ENCODE measurements around the gene CCDC61. TPM values are rescaled to one million over a fixed set of nuclear protein-coding genes. Genes with fewer than 3 reads are reported as not detected.

The CCDC61 gene
- total RNA-seq, 1 experiment from 2014 or later, result 31.0 TPM

DNA sequence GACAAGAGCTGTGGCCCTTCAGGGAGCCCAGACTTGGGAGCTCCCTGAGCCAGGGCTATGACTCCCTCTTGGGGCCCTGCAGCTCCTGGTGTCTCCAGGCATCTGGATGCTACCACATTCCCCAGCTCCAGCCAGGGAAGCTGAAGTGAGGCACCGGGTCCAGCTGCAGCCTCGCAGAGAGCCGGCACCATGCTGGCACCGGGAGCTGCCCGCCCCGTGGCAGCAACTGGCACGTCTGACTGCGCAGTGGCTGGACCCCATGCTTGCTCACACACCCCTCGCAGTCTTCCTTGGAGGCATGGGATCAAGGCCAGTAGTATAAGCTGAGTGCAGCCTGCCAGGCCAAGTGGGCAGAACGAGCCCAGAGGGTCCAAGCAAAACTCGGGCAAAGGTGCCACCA, 38.1 kb downstream of the CCDC61 start:
- Mint-ChIP-seq H3K9me3 (ENCODE audit: low read depth, unreplicated experiment) (no peaks in the 10 kb centered on the region), H3K27me3 (ENCODE audit: unreplicated experiment) (peaks cover 42% of the 10 kb centered on the region), H3K4me1 (ENCODE audit: low read depth, unreplicated experiment) (no peaks in the 10 kb centered on the region), H3K4me3 (ENCODE audit: low read depth, unreplicated experiment) (no peak overlapping the region), H3K36me3 (ENCODE audit: insufficient read depth, unreplicated experiment) (peaks cover 4% of the 10 kb centered on the region), H3K27ac (ENCODE audit: unreplicated experiment) (no peak overlapping the region)
- intact Hi-C loops (cut with micrococcal nuclease; ENCODE audit: unreplicated experiment), result no loop called here
- no TSS peak for BruUV-seq (replicated peaks)
- DNase-seq, result no peak
- TF ChIP-seq, protein P1, sequence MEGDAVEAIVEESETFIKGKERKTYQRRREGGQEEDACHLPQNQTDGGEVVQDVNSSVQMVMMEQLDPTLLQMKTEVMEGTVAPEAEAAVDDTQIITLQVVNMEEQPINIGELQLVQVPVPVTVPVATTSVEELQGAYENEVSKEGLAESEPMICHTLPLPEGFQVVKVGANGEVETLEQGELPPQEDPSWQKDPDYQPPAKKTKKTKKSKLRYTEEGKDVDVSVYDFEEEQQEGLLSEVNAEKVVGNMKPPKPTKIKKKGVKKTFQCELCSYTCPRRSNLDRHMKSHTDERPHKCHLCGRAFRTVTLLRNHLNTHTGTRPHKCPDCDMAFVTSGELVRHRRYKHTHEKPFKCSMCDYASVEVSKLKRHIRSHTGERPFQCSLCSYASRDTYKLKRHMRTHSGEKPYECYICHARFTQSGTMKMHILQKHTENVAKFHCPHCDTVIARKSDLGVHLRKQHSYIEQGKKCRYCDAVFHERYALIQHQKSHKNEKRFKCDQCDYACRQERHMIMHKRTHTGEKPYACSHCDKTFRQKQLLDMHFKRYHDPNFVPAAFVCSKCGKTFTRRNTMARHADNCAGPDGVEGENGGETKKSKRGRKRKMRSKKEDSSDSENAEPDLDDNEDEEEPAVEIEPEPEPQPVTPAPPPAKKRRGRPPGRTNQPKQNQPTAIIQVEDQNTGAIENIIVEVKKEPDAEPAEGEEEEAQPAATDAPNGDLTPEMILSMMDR (IDR thresholded peaks at IDR 0.05; ENCODE audit: unreplicated experiment), result no peak
- CTCF ChIA-PET, result interaction anchor here (0.6 to 1.2 kb wide), 4 partner anchors 9 to 232 kb away, joined by 3 to 15 read pairs (median 4); no protein-coding TSS in a partner anchor

DNA sequence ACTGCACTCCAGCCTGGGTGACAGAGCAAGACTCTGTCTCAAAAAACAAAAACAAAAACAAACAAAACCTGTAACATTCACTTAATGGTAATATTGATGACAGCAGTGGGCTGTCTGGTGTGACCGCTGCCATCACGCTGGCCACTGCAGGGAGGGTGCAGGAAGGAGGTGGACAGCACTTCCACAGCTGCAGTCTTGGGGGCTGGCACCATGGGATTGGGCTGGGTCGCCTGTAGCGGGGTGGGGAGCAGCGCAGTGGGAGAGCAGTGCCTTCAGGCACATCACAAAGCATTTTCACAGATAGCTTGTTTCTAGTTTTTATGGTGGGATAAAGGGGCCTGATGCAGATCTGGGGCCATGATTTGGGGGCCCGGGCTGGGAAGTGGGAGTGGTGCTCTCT, 40.3 kb downstream of the CCDC61 start:
- DNase-seq, result no peak
- Mint-ChIP-seq H3K27ac (ENCODE audit: unreplicated experiment) (no peak overlapping the region), H3K9me3 (ENCODE audit: low read depth, unreplicated experiment) (no peaks in the 10 kb centered on the region), H3K36me3 (ENCODE audit: insufficient read depth, unreplicated experiment) (peaks cover 4% of the 10 kb centered on the region), H3K4me3 (ENCODE audit: low read depth, unreplicated experiment) (no peak overlapping the region), H3K27me3 (ENCODE audit: unreplicated experiment) (peaks cover 56% of the 10 kb centered on the region), H3K4me1 (ENCODE audit: low read depth, unreplicated experiment) (peaks cover 2% of the 10 kb centered on the region)
- intact Hi-C loops (cut with micrococcal nuclease; ENCODE audit: unreplicated experiment), result no loop called here
- no TSS peak for BruUV-seq (replicated peaks)
- TF ChIP-seq, protein P1 (IDR thresholded peaks at IDR 0.05; ENCODE audit: unreplicated experiment), result no peak
- CTCF ChIA-PET, result no interaction called here

DNA sequence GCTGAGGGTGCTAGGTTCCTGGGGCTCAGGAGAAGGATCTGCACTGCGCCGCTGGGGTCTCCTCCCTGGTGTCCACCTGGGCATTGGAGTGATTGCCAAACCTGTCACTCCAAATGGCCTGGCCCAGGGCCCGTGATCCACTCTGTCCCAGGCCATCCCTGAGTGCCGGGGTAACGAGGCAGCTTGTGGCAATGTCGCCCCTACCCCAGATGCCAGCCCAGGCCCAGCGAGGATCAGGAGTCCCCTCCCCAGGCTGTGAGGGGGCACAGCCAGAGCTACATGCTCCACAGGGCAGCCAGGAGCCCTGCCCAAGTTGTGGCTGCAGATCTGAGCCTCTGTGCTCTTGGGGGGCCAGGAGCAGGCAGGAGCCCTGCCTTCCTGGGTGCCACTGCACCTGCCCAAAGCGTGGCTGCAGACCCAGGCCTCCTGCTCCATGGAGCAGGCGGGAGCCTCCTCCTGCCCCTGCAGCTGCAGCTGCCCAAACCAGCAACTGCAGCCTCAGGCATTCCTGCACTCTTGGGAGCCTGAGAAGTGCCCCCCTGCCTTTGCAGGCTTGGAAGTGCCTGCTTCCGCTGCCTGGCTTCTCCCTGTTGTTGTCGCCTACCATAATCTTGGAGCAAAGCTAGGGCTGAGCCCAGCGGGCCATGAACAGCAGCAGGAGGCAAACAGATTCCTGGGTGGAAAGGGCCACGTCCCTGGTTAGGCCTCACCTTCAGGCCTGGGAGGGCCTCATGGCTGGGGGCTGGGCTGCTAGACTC, 40.9 kb downstream of the CCDC61 start:
- H3K4me3 Mint-ChIP-seq (ENCODE audit: low read depth, unreplicated experiment), result no peak overlapping the region
- no peak for DNase-seq
- intact Hi-C loops (cut with micrococcal nuclease; ENCODE audit: unreplicated experiment), result no loop called here
- CTCF ChIA-PET, result interaction anchor here (0.7 to 1.2 kb wide), 4 partner anchors 14 to 507 kb away, joined by 3 to 9 read pairs (median 4); no protein-coding TSS in a partner anchor
- peaks cover 4% of the 10 kb centered on the region for H3K36me3 Mint-ChIP-seq (ENCODE audit: insufficient read depth, unreplicated experiment)
- H3K27ac Mint-ChIP-seq (ENCODE audit: unreplicated experiment), result no peak overlapping the region
- peaks cover 8% of the 10 kb centered on the region for H3K4me1 Mint-ChIP-seq (ENCODE audit: low read depth, unreplicated experiment)
- no TSS peak for BruUV-seq (replicated peaks)
- H3K27me3 Mint-ChIP-seq (ENCODE audit: unreplicated experiment), result peaks cover 62% of the 10 kb centered on the region
- TF ChIP-seq, protein P1 (IDR thresholded peaks at IDR 0.05; ENCODE audit: unreplicated experiment), result no peak
- no peaks in the 10 kb centered on the region for H3K9me3 Mint-ChIP-seq (ENCODE audit: low read depth, unreplicated experiment)

DNA sequence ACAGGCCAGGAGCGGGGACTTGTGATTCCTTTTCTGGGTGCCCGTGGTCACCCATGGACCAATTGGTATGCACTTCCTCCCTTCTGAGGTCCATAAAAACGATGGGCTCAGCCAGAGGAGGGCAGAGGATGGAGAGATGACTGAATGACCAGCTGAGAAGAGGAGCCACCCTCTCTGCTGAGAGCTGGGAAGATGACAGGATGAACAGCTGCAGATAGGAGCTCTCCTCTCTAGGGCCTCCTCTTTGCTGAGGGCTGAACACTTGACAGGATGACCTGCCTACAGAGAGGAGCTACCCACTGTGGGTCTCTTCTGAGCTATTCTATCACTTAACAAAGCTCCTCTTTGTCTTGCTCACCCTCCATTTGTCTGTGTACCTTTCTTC, 41.5 kb downstream of the CCDC61 start:
- CTCF ChIA-PET, result interaction anchor here (0.7 to 1.2 kb wide), 5 partner anchors 10 to 506 kb away, joined by 3 to 9 read pairs (median 3); no protein-coding TSS in a partner anchor
- intact Hi-C loops (cut with micrococcal nuclease; ENCODE audit: unreplicated experiment), result no loop called here
- Mint-ChIP-seq H3K27ac (ENCODE audit: unreplicated experiment) (no peak overlapping the region), H3K36me3 (ENCODE audit: insufficient read depth, unreplicated experiment) (peaks cover 4% of the 10 kb centered on the region), H3K4me3 (ENCODE audit: low read depth, unreplicated experiment) (no peak overlapping the region), H3K9me3 (ENCODE audit: low read depth, unreplicated experiment) (no peaks in the 10 kb centered on the region), H3K4me1 (ENCODE audit: low read depth, unreplicated experiment) (peaks cover 9% of the 10 kb centered on the region), H3K27me3 (ENCODE audit: unreplicated experiment) (peaks cover 68% of the 10 kb centered on the region)
- TF ChIP-seq, protein P1 (IDR thresholded peaks at IDR 0.05; ENCODE audit: unreplicated experiment), result no peak
- no TSS peak for BruUV-seq (replicated peaks)
- DNase-seq, result no peak

Data from Calu3 (cell line).